ENCODE measurements around the gene TMX2.

- TF ChIP-seq CTCF (IDR thresholded peaks at IDR 0.05) (no peak), POLR2A (IDR thresholded peaks at IDR 0.05) (no peak)
Observed at GRCh38 chr11:57727185-57727584, 14.8 kb downstream of the TMX2 start.
